ENCODE measurements around the gene SELENOK.
A peak's percentile ranks its signal among the peaks of the same experiment; 100 is the strongest.
"Not testable (repeated sequence)": the region's sequence is repeated elsewhere in the genome, so short reads cannot be mapped to it uniquely, and the experiment has no call there.

Gene SELENOK

DNA sequence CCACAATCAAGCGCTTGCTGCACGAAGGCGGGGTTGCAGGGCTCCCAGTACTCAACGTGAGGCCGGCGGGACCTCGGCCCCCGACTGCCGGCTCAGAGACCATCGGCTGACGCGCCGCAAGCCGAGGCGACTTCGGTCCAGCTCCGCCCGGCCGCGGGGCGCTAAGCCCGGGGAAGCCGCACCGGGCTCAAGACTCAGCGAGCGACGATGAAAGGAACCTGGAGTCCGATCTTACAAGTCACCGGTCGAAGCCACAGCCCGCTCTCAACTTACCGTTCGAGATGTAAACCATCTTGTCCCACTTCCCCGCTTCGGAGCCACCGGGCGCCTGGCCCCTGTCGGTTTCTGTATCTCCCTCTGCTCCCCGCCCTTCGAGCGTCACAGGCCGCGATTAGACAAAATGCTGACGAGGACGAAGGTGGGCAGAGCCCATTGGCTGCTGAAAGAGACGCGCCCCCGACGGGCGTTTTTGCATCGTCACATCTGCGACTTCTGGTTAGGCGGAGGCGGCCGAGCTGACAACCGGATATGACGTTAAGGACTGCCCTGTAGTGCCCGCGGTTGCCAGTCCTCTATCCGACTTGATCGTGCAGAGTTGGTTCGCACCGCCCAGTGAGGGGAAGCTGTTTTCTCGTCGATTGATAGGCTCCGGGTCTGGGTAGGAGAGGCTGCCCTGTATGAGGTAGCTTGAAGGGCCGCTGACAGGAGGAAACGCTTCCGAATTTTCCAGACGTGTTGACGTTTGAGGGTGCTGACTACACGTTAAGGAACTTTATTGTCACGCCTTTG lies at the start of gene SELENOK:
SELENOK (minus strand) TSS at position 363 of the 789 bp plus-strand sequence.
- DNase-seq (ENCODE audit: low spot score) = peak; percentile 96

DNA sequence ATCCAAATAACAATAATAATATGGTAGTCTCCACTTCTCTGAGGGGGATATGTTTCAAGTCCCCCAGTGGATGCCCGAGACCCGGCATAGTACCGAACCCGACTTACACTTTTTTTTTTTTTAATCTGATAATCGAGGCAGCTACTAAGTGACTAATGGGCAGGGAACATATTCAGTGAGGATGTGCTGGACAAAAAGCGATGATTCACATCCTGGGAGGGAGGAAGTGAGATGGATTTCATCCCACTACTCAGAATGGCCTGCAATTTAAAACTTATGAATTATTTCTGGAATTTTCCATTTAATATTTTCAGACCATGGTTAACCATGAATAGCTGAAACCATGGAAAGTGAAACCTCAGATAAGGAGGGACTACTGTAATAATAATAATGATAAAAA lies 49.5 kb upstream of the SELENOK start:
- DNase-seq (ENCODE audit: low spot score) = no peak

DNA sequence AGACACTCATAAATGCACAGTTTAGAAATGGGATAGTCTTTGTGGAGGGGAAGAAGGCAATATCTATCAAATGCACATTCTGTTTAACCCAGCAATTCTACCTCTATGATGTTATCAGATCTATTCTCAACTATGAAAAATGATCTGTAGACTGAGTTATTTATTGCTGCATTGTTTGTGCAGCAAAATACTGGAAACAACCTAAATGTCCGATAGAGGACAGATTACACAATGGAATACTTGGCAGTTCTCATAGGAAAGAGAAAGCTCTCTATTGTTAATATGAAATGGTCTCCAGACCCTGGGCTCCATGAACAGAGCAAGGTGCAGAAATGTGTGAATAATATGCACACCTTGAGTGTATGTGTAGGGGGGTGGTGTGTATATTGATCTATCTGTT lies 49.0 kb upstream of the SELENOK start:
- no peak for DNase-seq (ENCODE audit: low spot score)

DNA sequence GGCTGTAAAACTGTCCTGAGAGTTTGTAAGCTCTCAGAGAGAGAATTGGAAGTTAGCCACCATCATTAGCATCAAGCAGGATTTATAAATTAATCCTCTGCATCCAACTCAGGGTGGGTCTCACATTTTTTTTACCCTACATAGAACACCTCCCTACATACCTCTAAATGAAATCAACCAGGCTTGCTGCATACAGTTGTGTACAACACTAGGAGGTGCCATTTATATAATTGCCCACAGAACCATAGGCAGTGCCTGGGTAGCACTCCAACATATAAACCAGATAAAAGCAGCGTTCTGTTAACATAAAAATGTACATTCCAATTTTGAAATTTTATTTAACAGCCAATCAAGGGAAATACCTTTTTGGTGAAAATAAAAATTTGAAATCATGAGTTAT lies 48.2 kb upstream of the SELENOK start:
- no peak for DNase-seq (ENCODE audit: low spot score)

DNA sequence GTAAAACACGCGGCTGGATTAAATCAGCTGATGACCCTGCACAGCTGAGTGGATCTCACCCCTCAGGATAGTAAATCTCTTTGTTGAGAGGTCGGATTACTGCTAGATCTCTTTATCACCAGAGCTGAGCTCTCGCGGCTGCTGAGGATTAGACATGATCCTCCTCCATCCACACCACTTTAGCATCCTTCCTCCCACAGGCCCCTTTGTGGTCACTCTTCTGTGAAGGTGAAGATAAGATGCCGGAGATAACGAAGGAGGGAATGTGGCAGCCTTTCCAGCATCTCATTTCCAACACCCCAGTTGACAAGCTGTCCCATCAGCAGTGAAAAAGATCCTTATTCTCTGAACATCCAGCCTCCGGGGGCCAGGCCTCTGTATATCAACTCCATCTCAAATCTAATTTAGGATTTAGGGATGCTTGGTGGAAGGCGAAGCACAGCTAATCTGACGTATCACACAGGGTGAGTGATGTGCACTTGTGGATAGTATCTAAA lies 47.5 kb upstream of the SELENOK start:
- no peak for DNase-seq (ENCODE audit: low spot score)

DNA sequence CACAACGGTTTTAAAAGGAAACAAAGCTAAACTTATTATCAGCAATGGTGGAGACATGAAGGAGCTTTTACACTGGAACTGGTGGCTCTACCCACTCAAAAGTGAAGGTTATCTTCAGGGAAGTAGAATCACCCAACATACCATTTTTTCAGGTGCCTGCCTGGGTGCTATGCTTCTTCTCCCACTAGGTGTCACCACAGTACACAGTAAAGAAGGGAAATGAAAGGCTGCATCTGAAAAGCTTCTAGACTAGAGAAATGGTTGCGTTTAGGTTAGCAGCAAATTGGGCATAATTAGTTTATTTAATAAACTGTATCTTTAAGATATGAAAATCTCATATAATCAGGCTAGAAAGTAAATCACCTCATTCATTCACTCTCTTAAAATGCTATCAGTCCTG lies 47.0 kb upstream of the SELENOK start:
- DNase-seq (ENCODE audit: low spot score) = peak; percentile 45

DNA sequence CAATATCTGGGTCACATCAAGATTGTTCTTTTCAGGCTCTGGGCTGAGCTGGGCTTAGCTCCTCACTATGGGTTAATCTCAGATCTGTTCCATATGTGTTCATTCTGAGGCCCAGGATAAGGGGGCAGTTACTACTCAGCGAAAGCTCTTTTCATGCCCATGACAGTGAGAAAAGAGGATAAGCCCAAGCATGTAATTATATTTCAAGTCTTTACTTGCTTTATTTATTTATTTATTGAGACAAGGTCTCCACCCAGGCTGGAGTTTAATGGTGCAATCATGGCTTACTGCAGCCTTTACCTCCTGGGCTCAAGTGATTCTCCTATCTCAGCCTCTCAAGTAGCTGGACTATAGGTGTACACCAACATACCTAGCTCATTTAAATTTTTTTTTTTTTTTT lies 44.7 kb upstream of the SELENOK start:
- no peak for DNase-seq (ENCODE audit: low spot score)

DNA sequence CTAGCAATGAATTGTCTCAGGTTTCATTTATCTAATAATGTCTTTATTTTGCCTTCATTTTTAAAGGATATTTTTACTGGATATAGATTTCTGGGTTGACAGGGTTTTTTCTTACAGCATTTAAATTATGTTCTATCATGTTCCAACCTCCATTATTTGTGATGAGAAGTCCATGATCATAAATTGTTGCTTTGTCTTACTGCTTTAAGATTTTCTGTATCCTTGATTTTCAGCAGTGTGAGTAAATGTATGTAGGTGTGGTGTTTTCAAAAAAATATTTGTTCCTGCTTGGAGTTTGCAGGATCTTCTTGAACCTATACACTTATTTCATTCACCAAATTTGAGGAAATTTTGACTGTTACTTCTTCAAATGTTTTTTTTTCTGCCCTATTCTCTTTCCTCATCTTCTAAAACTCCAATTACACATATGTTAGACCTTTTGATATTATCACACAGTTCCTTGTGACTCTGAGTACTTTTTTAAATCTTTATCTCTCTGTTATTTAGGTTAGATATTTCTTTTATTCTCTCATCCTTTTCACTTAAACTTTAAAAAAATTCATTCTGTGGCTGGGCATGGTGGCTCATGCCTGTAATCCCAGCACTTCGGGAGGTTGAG lies 43.7 kb upstream of the SELENOK start:
- no peak for DNase-seq (ENCODE audit: low spot score)

DNA sequence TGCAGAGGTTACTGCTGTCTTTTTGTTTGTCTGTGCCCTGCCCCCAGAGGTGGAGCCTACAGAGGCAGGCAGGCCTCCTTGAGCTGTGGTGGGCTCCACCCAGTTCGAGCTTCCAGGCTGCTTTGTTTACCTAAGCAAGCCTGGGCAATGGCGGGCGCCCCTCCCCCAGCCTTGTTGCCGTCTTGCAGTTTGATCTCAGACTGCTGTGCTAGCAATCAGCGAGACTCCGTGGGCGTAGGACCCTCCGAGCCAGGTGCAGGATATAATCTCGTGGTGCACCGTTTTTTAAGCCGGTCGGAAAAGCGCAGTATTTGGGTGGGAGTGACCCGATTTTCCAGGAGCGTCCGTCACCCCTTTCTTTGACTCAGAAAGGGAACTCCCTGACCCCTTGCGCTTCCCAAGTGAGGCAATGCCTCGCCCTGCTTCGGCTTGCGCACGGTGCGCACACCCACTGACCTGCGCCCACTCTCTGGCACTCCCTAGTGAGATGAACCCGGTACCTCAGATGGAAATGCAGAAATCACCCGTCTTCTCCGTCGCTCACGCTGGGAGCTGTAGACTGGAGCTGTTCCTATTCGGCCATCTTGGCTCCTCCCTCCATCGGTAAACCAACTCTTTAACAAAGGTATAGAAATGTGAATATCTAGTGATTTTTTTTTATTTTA lies 35.7 kb upstream of the SELENOK start:
- not testable (repeated sequence) for DNase-seq (ENCODE audit: low spot score)

DNA sequence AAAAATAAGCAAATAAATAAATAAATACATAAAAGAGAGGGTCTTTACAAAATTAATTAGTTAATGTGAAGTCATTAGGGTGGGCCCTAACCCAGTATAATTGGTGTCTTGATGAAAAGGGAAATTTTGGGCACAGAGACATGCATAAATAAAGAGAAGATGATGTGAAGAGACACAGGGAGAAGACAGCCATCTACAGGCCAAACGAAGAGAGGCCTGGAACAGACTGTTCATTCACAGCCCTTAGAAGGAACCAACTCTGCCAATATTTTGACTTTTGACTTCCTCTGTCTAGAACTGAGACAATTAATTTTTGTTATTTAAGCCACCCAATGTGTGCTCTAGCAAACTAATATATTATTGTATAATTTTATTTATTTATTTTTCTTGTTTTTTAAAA lies 29.6 kb upstream of the SELENOK start:
- DNase-seq (ENCODE audit: low spot score) = peak; percentile 16

DNA sequence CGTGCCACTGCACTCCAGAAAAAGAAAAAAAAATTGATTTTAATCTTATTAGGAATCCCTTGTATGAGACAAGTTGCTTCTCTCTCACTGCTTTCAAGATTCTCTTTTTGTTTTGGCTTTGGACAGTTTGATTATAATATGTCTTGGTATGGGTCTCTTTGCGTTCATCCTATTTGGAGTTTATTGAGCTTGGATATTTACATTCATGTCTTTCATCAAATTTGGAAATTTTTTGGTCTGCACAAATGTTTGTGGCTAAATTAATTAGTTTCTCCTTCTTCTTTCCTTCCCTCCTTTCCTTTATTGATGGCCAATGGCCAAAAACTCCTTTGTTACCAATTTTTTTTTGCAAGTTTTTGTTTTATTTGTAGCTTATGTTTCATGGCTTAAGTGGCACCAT lies 28.1 kb upstream of the SELENOK start:
- DNase-seq (ENCODE audit: low spot score) = no peak

DNA sequence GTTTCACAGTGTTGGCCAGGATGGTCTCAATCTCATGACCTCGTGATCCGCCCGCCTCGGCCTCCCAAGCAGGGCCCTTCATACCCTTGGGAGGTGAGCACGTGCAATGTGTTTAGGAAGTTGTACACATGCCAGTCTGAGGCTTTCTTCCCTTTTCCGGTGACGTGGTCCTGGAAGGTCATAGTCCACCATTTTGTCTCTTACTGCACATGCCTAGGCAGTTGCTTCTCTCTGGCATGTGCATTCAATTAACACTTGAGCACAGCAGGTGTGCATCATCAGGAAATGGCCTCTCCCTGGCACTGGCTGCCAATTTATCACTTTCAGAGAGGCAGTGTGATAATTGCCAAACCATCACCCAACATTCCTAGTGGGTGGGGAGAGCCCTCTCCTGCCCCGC lies 21.7 kb upstream of the SELENOK start:
- DNase-seq (ENCODE audit: low spot score) = no peak

DNA sequence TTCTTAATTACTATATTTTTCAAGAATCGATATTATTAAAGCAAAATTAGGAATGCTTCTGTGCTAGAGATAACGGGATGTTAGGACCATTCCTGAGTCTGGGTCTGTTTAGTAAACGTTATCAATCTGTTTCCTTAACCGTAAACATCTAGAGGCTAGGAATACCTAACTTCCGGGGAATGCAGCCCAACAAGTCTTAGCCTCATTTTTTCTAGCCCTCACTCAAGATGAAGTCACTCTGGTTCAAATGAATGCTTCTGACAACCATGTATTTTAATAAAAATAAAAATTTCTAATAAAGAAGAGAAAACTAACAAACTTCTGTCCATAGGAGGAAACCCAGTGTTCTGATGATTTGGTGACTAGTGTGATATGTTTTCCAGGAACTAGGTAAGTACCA lies 11.1 kb upstream of the SELENOK start:
- DNase-seq (ENCODE audit: low spot score) = no peak

DNA sequence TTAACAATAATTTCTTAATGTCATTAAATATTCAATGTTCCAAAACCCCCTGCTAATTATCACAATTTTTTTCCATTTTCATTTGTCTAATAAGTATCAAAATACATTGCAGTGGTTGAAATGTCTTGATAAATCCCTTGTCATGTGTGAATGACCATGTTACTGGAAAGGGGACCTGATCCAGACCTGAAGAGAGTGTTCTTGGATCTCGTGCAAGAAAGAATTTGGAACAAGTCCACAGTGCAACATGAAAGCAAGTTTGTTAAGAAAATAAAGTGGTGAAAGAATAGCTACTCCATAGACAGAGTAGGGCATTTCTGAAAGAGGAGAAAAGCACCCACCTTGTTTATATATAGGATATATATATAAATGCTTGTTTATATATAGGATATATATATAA lies 10.4 kb upstream of the SELENOK start:
- DNase-seq (ENCODE audit: low spot score) = no peak

DNA sequence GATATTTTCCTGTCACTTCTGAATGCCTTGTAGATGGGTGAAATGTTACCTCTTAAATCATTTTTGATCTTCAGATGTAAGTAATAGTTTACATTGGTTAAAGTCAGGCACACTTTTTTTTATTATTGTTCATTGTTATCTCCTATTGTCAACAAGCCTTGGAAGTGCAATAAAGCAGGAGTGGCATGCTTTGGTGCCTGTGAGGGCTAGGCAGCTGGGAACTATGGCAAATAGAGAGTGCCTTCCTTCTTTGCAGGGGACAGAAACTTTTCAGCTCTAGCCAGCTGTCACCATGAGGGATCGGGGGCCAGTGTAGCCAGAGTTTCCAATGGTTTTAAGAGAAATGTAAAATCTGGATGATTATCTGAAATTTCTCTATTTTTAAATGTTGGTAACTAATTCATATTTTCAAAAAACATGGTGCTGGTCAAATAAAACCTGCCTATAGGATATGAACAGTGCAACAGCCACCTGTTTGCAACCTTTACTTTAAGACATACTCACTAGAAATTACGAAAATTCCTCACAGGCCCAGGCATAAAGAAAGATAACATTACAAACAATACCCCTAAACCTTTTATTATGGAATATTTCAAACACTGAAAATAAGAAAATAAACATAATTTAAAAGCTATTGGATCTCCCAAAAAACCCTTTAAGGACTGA lies 9.1 kb upstream of the SELENOK start:
- DNase-seq (ENCODE audit: low spot score) = no peak

DNA sequence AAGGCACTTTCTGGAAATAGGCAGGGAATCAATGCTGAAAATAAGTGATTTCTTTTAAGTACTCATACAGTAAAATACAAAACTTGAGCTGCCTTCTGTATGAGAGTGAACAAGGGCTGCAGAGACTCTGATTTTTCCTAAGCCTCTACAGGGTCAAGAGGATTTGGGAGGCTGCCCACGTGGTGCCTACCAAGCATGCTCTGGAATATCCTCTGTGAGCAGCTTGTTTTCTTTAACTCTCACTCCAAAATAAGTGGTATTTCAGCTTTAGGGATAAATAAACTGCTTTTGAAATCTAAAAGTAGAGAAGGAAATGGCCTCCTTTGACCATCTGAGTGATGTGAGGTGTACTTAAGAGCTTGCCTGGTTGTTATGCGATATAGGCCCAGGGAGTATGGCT lies 8.1 kb upstream of the SELENOK start:
- DNase-seq (ENCODE audit: low spot score) = no peak

DNA sequence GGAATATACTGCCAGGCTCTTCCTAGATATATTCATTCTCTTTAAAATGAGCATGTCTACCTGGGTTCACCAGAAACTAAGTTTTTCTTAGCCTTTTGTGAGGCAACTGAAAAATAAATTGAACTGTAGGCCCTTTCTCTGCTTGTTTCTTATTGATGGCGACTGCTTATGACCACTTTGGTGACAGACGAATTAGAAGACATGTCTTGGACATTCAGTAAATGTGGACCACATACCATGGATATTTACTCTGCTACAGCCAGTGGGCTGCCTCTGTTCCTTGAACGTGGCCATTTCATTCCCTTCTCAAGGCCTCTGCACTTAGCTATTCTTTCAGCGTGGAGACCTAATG lies 603 bp upstream of the SELENOK start:
- DNase-seq (ENCODE audit: low spot score) = peak; percentile 8

DNA sequence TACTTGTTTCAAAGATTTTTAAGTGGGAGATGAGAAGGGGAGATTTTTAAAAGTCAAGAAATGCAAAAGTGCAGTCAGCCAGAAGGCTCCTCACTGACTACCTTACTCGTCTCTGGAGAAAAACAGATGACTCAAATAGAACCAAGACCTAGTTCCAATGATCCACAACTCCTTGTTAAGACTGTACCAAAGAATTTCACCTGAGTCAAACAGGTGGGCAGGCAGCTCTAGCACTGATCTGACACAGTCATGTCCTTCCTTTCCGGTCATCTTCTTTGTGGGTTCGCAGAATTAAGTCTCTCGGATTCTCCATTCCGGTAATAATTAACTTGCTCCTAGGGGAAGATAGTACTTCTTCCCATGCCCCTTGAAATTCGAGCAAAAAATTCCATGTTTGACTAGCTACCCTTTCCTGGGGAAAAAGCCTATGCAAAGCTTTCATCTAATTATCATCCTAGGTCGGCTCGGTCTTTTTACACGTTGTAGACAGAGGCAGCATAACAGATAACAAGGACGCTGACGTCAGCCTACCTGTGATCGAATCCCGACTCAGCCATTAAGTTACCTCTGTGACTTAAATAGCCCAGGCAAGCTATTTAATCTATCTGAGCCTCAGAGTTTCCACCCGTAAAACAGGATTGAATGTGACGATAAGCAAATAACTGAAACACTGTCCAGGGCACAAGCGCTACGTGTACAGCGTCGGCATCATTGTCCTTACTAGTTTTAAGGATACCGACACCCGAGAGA lies 758 bp downstream of the SELENOK start:
- peak; percentile 10 for DNase-seq (ENCODE audit: low spot score)

DNA sequence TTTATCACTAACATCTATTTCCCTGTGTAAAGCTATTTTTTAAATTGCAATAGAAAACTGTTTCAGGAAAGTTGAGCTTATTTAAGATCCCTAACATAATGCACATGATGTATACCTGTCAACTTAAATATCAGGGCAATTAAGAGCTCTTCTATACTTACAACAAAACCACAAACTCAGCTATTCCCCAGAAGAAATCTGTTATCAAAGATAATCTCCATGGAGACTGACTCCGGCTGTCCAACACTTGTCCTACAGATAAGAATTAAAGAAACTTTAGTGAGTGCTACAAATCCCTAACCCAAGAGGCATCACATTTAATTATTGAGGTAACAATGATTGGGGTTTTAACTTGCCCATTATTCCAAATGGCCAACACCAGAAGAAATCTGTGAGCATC lies 3.4 kb downstream of the SELENOK start:
- no peak for DNase-seq (ENCODE audit: low spot score)

DNA sequence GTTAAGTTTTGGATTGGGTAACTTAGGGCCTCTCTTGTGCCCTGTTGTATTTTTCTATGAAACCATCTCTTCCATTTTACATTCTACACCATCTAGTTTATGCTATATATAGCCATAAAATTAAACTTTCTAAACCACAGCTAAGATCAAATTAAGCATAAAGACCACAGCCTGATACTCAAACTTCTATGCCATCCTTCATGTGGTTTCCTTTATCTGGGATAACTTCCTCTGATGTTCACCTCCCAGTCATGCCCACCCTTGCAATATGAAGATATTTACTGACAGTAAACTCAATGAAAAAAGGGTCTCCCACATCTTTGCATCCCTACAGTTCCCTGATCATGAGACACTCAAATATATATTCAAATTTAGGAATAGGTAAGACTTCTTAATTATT lies 4.2 kb downstream of the SELENOK start:
- no peak for DNase-seq (ENCODE audit: low spot score)

DNA sequence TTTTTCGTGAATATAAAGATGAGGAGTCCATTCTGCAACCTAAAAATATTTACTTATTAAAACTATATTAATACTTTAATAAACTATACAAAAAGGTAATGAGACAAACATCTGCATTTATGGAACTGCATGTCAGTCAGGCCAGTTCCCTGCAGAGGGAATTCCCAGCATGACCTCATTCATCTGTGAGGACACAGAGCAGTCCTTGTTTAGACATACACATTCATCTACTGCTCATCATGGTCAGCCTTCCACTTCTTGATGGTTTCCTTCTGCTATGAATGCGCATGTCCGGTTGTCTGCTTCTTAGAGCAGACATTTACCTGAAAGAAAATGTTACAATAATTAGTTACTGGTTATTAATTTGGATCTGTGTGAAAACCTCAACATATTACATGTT lies 6.4 kb downstream of the SELENOK start:
- DNase-seq (ENCODE audit: low spot score) = no peak

DNA sequence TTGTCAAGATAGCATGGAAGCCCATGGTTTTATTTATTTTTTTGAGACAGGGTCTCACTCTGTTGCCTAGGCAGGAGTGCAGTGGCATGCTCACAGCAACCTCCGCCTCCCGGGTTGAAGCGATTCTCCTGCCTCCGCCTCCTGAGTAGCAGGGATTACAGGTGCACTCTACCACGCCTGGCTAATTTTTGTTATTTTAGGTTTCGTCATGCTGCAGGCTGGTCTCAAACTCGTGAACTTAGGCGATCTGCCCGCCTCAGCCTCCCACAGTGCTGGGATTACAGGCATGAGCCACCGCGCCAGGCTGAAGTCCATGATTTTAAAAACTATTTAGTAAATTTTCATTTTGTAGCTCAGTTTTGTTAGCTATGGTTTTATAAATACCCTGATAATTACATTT lies 7.0 kb downstream of the SELENOK start:
- DNase-seq (ENCODE audit: low spot score) = no peak

All from AG08396 (cell line).